Measurements from ENCODE around the gene KSR1. TPM values are rescaled to one million over a fixed set of nuclear protein-coding genes. Genes with fewer than 3 reads are reported as not detected.

KSR1 gene
- total and polyA plus RNA-seq, 9 of the 15 experiments (the other 6 are each of a cell fraction or from before 2014, with no cell fraction given), result 1.4 to 51.7 (median 18.4) TPM

GRCh38 chr17:27569257-27569722, 113.0 kb downstream of the KSR1 start:
- DNase-seq (ENCODE audit: extremely low read depth in 1 of 4, low spot score in 3 of 4) (peak; percentile 87 to 93 (median 91)), FAIRE-seq (peak; percentile 85), ATAC-seq (peak; percentile 80)
- CTCF ChIA-PET (ENCODE audit: low intra/inter-chr PET ratio), result interaction anchor here (1.0 kb wide), 1 partner anchor 76 kb away, joined by 3 read pairs; no protein-coding TSS in a partner anchor
- peaks cover 10% of the 10 kb centered on the region; the same call in 2 of the 3 replicates for H3K36me3 ChIP-seq (ENCODE audit: control insufficient read depth, insufficient read depth, low read length)
- H3K9me3 ChIP-seq (replicated peaks; ENCODE audit: control insufficient read depth, insufficient read depth, low read depth, low read length), result peaks cover 2% of the 10 kb centered on the region
- in situ Hi-C loops (cut with MboI) (no loop called here), intact Hi-C loops (cut with micrococcal nuclease) (loop anchor here (1.0 to 2.0 kb wide), 2 partner anchors 32 to 38 kb away; no protein-coding TSS in a partner anchor)
- H3K27ac ChIP-seq (ENCODE audit: extremely low read depth, low read depth, low read length), result peak overlapping the region; percentile 92
- H2AFZ ChIP-seq (ENCODE audit: low read depth, low read length), result peak overlapping the region; percentile 7; the same call in 1 of the 2 replicates
- no peaks in the 10 kb centered on the region for H3K27me3 ChIP-seq (ENCODE audit: control insufficient read depth in 2 of 2, insufficient read depth in 2 of 2, low read length in 2 of 2)
- no peaks in the 10 kb centered on the region for H4K20me1 ChIP-seq (replicated peaks; ENCODE audit: control insufficient read depth, insufficient read depth, low read length)
- no peak overlapping the region for H3K4me3 ChIP-seq
- WGBS (ENCODE audit: insufficient coverage, low coverage, missing lambda C conversion rate), result 1% methylated on average over 6 of the region's 6 CpGs
- peak overlapping the region; percentile 54 for H3K4me2 ChIP-seq (ENCODE audit: insufficient read depth, low read length)
- no TSS peak for BruUV-seq (replicated peaks)
- peaks cover 61 to 84% of the 10 kb centered on the region in 2 experiments for H3K4me1 ChIP-seq (replicated peaks in 1 of 2; ENCODE audit: control insufficient read depth in 2 of 2, insufficient read depth in 2 of 2, low read length in 2 of 2)
- peaks cover 4% of the 10 kb centered on the region for H3K9me1 ChIP-seq (ENCODE audit: control insufficient read depth, insufficient read depth, low read length)
- POLR2A ChIA-PET, result interaction anchor here (0.5 to 1.3 kb wide), 5 partner anchors 9 to 33 kb away, joined by 3 to 4 read pairs (median 3); no protein-coding TSS in a partner anchor
- H3K9ac ChIP-seq (ENCODE audit: insufficient read depth in 1 of 2, low read depth in 2 of 2, low read length in 2 of 2), result peak overlapping the region; percentile 62 to 87; a peak in 3 of 4 replicates
- peaks cover 77% of the 10 kb centered on the region for H3K79me2 ChIP-seq (ENCODE audit: control insufficient read depth, insufficient read depth, low read length)
- TF ChIP-seq SMARCB1 (IDR thresholded peaks at IDR 0.05; ENCODE audit: insufficient read length, low read depth) (no peak), SOX6 (IDR thresholded peaks at IDR 0.05) (peak; percentile 51; the same call in 1 of the 2 replicates), SMARCA4 (IDR thresholded peaks at IDR 0.05) (peak; percentile 54; the same call in 1 of the 2 replicates), HNRNPL (IDR thresholded peaks at IDR 0.05; ENCODE audit: low read depth, low read length) (no peak), PHF8 (IDR thresholded peaks at IDR 0.05; ENCODE audit: borderline replicate concordance, low read length) (no peak), MEIS2 (IDR thresholded peaks at IDR 0.05; ENCODE audit: partially characterized antibody) (no peak), EWSR1 (IDR thresholded peaks at IDR 0.05; ENCODE audit: borderline replicate concordance, low read depth, partially characterized antibody) (no peak), TFE3 (CRISPR knock-in tag; IDR thresholded peaks at IDR 0.05) (no peak), ZNF134 (CRISPR knock-in tag; conservative IDR thresholded peaks at IDR 0.05) (no peak), KLF13 (tag; IDR thresholded peaks at IDR 0.05; ENCODE audit: borderline replicate concordance, low read depth) (peak; percentile 71; the same call in 1 of the 2 replicates), ELF2 (CRISPR knock-in tag; IDR thresholded peaks at IDR 0.05) (no peak), ZNF551 (CRISPR knock-in tag; IDR thresholded peaks at IDR 0.05) (no peak), ZFP30 (CRISPR knock-in tag; IDR thresholded peaks at IDR 0.05; ENCODE audit: borderline replicate concordance) (no peak), ZNF699 (CRISPR knock-in tag; IDR thresholded peaks at IDR 0.05; ENCODE audit: insufficient replicate concordance) (no peak), MED1 (CRISPR knock-in tag; IDR thresholded peaks at IDR 0.05; ENCODE audit: borderline replicate concordance) (no peak)
- TF ChIP-seq, protein P1, sequence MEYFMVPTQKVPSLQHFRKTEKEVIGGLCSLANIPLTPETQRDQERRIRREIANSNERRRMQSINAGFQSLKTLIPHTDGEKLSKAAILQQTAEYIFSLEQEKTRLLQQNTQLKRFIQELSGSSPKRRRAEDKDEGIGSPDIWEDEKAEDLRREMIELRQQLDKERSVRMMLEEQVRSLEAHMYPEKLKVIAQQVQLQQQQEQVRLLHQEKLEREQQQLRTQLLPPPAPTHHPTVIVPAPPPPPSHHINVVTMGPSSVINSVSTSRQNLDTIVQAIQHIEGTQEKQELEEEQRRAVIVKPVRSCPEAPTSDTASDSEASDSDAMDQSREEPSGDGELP (CRISPR knock-in tag; IDR thresholded peaks at IDR 0.05; ENCODE audit: borderline replicate concordance), result 0 out of 2 replicates have a peak, but pooled peaks have one; percentile 4
- TF ChIP-seq, protein P2, sequence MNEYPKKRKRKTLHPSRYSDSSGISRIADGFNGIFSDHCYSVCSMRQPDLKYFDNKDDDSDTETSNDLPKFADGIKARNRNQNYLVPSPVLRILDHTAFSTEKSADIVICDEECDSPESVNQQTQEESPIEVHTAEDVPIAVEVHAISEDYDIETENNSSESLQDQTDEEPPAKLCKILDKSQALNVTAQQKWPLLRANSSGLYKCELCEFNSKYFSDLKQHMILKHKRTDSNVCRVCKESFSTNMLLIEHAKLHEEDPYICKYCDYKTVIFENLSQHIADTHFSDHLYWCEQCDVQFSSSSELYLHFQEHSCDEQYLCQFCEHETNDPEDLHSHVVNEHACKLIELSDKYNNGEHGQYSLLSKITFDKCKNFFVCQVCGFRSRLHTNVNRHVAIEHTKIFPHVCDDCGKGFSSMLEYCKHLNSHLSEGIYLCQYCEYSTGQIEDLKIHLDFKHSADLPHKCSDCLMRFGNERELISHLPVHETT (CRISPR knock-in tag; conservative IDR thresholded peaks at IDR 0.05 in 1 of 2, IDR thresholded peaks at IDR 0.05 in 1 of 2), result no peak; a peak in 2 of 4 replicates
